ENCODE data around the gene ANKFY1.

ANKFY1 gene

GRCh38 chr17:4172356-4172755, 91.4 kb downstream of the ANKFY1 start:
- TF ChIP-seq CTCF (IDR thresholded peaks at IDR 0.05; ENCODE audit: extremely low read depth, missing control alignments): no peak
- no peak for DNase-seq (ENCODE audit: low spot score)

- no peak for TF ChIP-seq CTCF (IDR thresholded peaks at IDR 0.05; ENCODE audit: extremely low read depth, missing control alignments)
- DNase-seq (ENCODE audit: low spot score): no peak
These were observed 93.0 kb downstream of the ANKFY1 start for GRCh38 chr17:4170639-4171280.

- DNase-seq (ENCODE audit: low spot score): no peak
- TF ChIP-seq CTCF (IDR thresholded peaks at IDR 0.05; ENCODE audit: extremely low read depth, missing control alignments): no peak
These were observed 96.0 kb downstream of the ANKFY1 start for GRCh38 chr17:4167786-4168185.

- TF ChIP-seq CTCF (IDR thresholded peaks at IDR 0.05; ENCODE audit: extremely low read depth, missing control alignments): no peak
- DNase-seq (ENCODE audit: low spot score): no peak
These were observed 97.4 kb downstream of the ANKFY1 start for GRCh38 chr17:4166419-4166818.

- DNase-seq (ENCODE audit: low spot score): no peak
- TF ChIP-seq CTCF (IDR thresholded peaks at IDR 0.05; ENCODE audit: extremely low read depth, missing control alignments): no peak
These were observed 98.3 kb downstream of the ANKFY1 start for GRCh38 chr17:4165301-4166010.

- TF ChIP-seq CTCF (IDR thresholded peaks at IDR 0.05; ENCODE audit: extremely low read depth, missing control alignments): no peak
- DNase-seq (ENCODE audit: low spot score): no peak
These were observed 99.8 kb downstream of the ANKFY1 start for GRCh38 chr17:4163951-4164350.

GRCh38 chr17:4162775-4163466, 100.9 kb downstream of the ANKFY1 start:
- TF ChIP-seq CTCF (IDR thresholded peaks at IDR 0.05; ENCODE audit: extremely low read depth, missing control alignments): no peak
- no peak for DNase-seq (ENCODE audit: low spot score)

All from GM20000 (cell line).